H1 (cell line): ENCODE results near the gene SLC38A1. TPM values are rescaled to one million over a fixed set of nuclear protein-coding genes. Genes with fewer than 3 reads are reported as not detected.

Experiments
- CTCF ChIA-PET: fragments of 300-600 bp; sonication (Branson Sonifier 250); formaldehyde crosslinking; loops from one replicate; lab custom pipeline; 2021; ENCODE audit not compliant: partially characterized antibody; lab: Charles Lee
- POLR2A ChIA-PET: fragments of 300-600 bp; sonication (Branson Sonifier 250); formaldehyde crosslinking; loops from one replicate; lab custom pipeline; 2021; ENCODE audit warnings: inconsistent platforms; ENCODE audit not compliant: partially characterized antibody; lab: Charles Lee
- DNase-seq, 2 experiments: peaks; one replicate each; pipeline versions ENCODE4 v3.0.0 to v3.0.0-alpha.2; 2010 to 2022; ENCODE audit warnings: low spot score in 2 of 2, low read depth in 1 of 2, mixed read lengths in 1 of 2
- FAIRE-seq: peaks from 2 replicates; lab custom pipeline; 2011; peaks lifted over from hg19 to GRCh38; lab: Jason Lieb, UNC
- H2AFZ ChIP-seq: 2 replicates; pipeline ENCODE4 v1.8.1; 2012; ENCODE audit warnings: low read length, inconsistent platforms
- H2AK5ac ChIP-seq: 2 replicates; pipeline ENCODE4 v1.6.1; 2013; ENCODE audit warnings: low read depth, low read length
- H2BK120ac ChIP-seq: replicated peaks from 2 replicates; pipeline ENCODE3; 2013; ENCODE audit warnings: low read depth, low read length, inconsistent platforms
- H2BK12ac ChIP-seq: 2 replicates; pipeline ENCODE4 v1.6.1; 2013; ENCODE audit warnings: low read depth, low read length
- H2BK15ac ChIP-seq: 2 replicates; pipeline ENCODE4 v1.6.1; 2013; ENCODE audit warnings: low read length
- H2BK20ac ChIP-seq: 2 replicates; pipeline ENCODE4 v1.6.1; 2013; ENCODE audit warnings: low read length
- H2BK5ac ChIP-seq: 2 replicates; pipeline ENCODE4 v1.6.1; 2013; ENCODE audit warnings: low read depth, low read length
- H3K14ac ChIP-seq: 2 replicates; pipeline ENCODE4 v1.6.1; 2013; ENCODE audit warnings: inconsistent platforms; ENCODE audit not compliant: insufficient read length
- H3K18ac ChIP-seq: 2 replicates; pipeline ENCODE4 v1.6.1; 2013; ENCODE audit warnings: low read length; ENCODE audit errors: extremely low read depth
- H3K23ac ChIP-seq: 2 replicates; pipeline ENCODE4 v1.6.1; 2013; ENCODE audit warnings: inconsistent platforms; ENCODE audit not compliant: insufficient read length
- H3K23me2 ChIP-seq: 2 replicates; pipeline ENCODE4 v1.6.1; 2013; ENCODE audit warnings: low read depth, low read length
- H3K27ac ChIP-seq: 2 replicates; pipeline ENCODE4 v1.6.1; 2011; ENCODE audit warnings: low read depth, low read length, inconsistent platforms
- H3K27me3 ChIP-seq, 4 experiments: replicated peaks in 1 of 4; 1 replicate in 1 of 4; 2 replicates in 3 of 4; pipeline versions ENCODE4 v1.6.1 to v1.8.1; 2011 to 2013; ENCODE audit warnings: low read length in 3 of 4, mild to moderate bottlenecking in 3 of 4, inconsistent platforms in 2 of 4, mixed read lengths in 2 of 4, moderate library complexity in 1 of 4; ENCODE audit not compliant: control insufficient read depth in 3 of 4, insufficient read depth in 3 of 4; ENCODE audit errors: extremely low read depth in 1 of 4
- H3K36me3 ChIP-seq, 4 experiments: 2 replicates each; pipeline versions ENCODE4 v1.6.1 to v1.8.1; 2011 to 2013; ENCODE audit warnings: mild to moderate bottlenecking in 4 of 4, low read length in 3 of 4, moderate library complexity in 2 of 4, control low read depth in 1 of 4, inconsistent platforms in 1 of 4; ENCODE audit not compliant: insufficient read depth in 4 of 4, control insufficient read depth in 2 of 4
- H3K4ac ChIP-seq: replicated peaks from 2 replicates; pipeline ENCODE3; 2013; ENCODE audit warnings: low read length, low read depth, mixed read lengths, inconsistent platforms; ENCODE audit not compliant: insufficient read length
- H3K4me1 ChIP-seq, 4 experiments: replicated peaks in 1 of 4; 1 replicate in 1 of 4; 2 replicates in 3 of 4; pipeline versions ENCODE4 v1.6.1 to v1.8.1; 2011 to 2013; ENCODE audit warnings: low read length in 3 of 4, inconsistent platforms in 2 of 4, mixed read lengths in 1 of 4; ENCODE audit not compliant: insufficient read depth in 4 of 4, control insufficient read depth in 3 of 4
- H3K4me2 ChIP-seq, 2 experiments: 2 replicates each; pipeline versions ENCODE4 v1.6.1 to v1.8.1; 2011 to 2013; ENCODE audit warnings: low read depth in 2 of 2, low read length in 2 of 2, control low read depth in 1 of 2, inconsistent platforms in 1 of 2, mild to moderate bottlenecking in 1 of 2; ENCODE audit not compliant: insufficient read depth in 1 of 2
- H3K4me3 ChIP-seq, 4 experiments: fragments of 200-600, 300-600 bp in 1 of 4; sonication (generic), shearing (Covaris generic), sonication (Bioruptor Twin) in 1 of 4; 2 replicates each; pipeline versions ENCODE4 v1.5.1 to v1.8.1; 2011 to 2016; ENCODE audit warnings: low read length in 4 of 4, low read depth in 3 of 4, control low read depth in 2 of 4, inconsistent platforms in 2 of 4, mild to moderate bottlenecking in 2 of 4, mixed read lengths in 1 of 4, moderate library complexity in 1 of 4; ENCODE audit not compliant: insufficient read depth in 2 of 4; ENCODE audit errors: extremely low read depth in 1 of 4
- H3K56ac ChIP-seq: replicated peaks from 2 replicates; pipeline ENCODE3; 2013; ENCODE audit warnings: low read depth, mild to moderate bottlenecking, mixed read lengths, low read length, inconsistent platforms; ENCODE audit not compliant: insufficient read length
- H3K79me1 ChIP-seq: 2 replicates; pipeline ENCODE4 v1.6.1; 2013; ENCODE audit warnings: low read depth, low read length, control low read depth
- H3K79me2 ChIP-seq, 2 experiments: 2 replicates each; pipeline versions ENCODE4 v1.6.1 to v1.8.1; 2012 to 2013; ENCODE audit warnings: low read length in 2 of 2, mild to moderate bottlenecking in 2 of 2, inconsistent platforms in 1 of 2; ENCODE audit not compliant: insufficient read depth in 2 of 2, control insufficient read depth in 1 of 2
- H3K9ac ChIP-seq, 4 experiments: replicated peaks in 1 of 4; 1 replicate in 1 of 4; 2 replicates in 3 of 4; pipeline versions ENCODE4 v1.6.1 to v1.8.1; 2011 to 2013; ENCODE audit warnings: low read depth in 3 of 4, low read length in 3 of 4, control low read depth in 2 of 4, mild to moderate bottlenecking in 2 of 4, moderate library complexity in 2 of 4, inconsistent platforms in 1 of 4; ENCODE audit errors: extremely low read depth in 1 of 4
- H3K9me3 ChIP-seq, 2 experiments: 2 replicates each; pipeline versions ENCODE4 v1.6.1 to v1.8.1; 2012 to 2013; ENCODE audit warnings: mild to moderate bottlenecking in 2 of 2, moderate library complexity in 2 of 2, control low read depth in 1 of 2, inconsistent platforms in 1 of 2, low read depth in 1 of 2, low read length in 1 of 2, mixed read lengths in 1 of 2; ENCODE audit not compliant: insufficient read depth in 2 of 2
- H4K20me1 ChIP-seq, 2 experiments: replicated peaks in 1 of 2; 2 replicates each; pipeline versions ENCODE3 to v1.8.1; 2011 to 2013; ENCODE audit warnings: inconsistent platforms in 2 of 2, low read length in 2 of 2, mild to moderate bottlenecking in 1 of 2; ENCODE audit not compliant: insufficient read depth in 2 of 2, control insufficient read depth in 1 of 2
- H4K5ac ChIP-seq: 2 replicates; pipeline ENCODE4 v1.6.1; 2013; ENCODE audit warnings: low read length, low read depth, mixed read lengths, inconsistent platforms; ENCODE audit not compliant: insufficient read length
- H4K8ac ChIP-seq: 2 replicates; pipeline ENCODE4 v1.8.0; 2013; ENCODE audit warnings: mild to moderate bottlenecking, moderate library complexity, low read length, inconsistent platforms; ENCODE audit not compliant: insufficient read depth; ENCODE audit errors: extremely low read depth
- H4K91ac ChIP-seq: replicated peaks from 2 replicates; pipeline ENCODE3; 2013; ENCODE audit warnings: low read length, mixed read lengths, inconsistent platforms; ENCODE audit not compliant: insufficient read length
- ATF3 ChIP-seq: IDR thresholded peaks from 2 replicates; pipeline ENCODE4 v1.6.1; 2011; ENCODE audit warnings: low read depth, mild to moderate bottlenecking, low read length; ENCODE audit not compliant: insufficient read depth
- FOSL1 ChIP-seq: IDR thresholded peaks from 2 replicates; pipeline ENCODE4 v1.6.1; 2011; ENCODE audit warnings: mild to moderate bottlenecking, low read depth, low read length, moderate library complexity; ENCODE audit not compliant: insufficient read depth
- NRF1 ChIP-seq: IDR thresholded peaks from 2 replicates; pipeline ENCODE4 v1.6.1; 2011; ENCODE audit warnings: mild to moderate bottlenecking, low read depth, low read length, improper control_type of control experiment
- TAF7 ChIP-seq: optimal IDR thresholded peaks from 2 replicates; pipeline ENCODE3; 2011; ENCODE audit warnings: low read depth, mild to moderate bottlenecking, inconsistent platforms, low read length, moderate library complexity, borderline replicate concordance
- WGBS, 2 experiments: shearing (Covaris generic) in 1 of 2; methylation state at CpG; one replicate each; pipeline versions ENCODE4 v1.1.6 to v1.1.7; 2013 to 2015; ENCODE audit warnings: low lambda C conversion rate in 2 of 2, mixed read lengths in 2 of 2, inconsistent platforms in 1 of 2, low coverage in 1 of 2, missing lambda C conversion rate in 1 of 2; ENCODE audit not compliant: insufficient replicate concordance in 2 of 2, insufficient coverage in 1 of 2, insufficient read length in 1 of 2; ENCODE audit errors: extremely low coverage in 1 of 2, missing lambda C conversion rate in 1 of 2; 5-methylcytosine and 5-hydroxymethylcytosine counted together
- polyA plus RNA-seq, 7 experiments: library from polyadenylated mRNA; depleted of rRNA in 3 of 7; stranded (reverse) in 5 of 7; unstranded in 2 of 7; fragments of >200 nt in 5 of 7; fragments of 200-250 nt in 2 of 7; gene quantifications; 1 replicate in 5 of 7; 2 replicates in 1 of 7; 4 replicates in 1 of 7; pipeline versions ENCODE4 v1.2.1 to v1.2.3, GENCODE V29; 2011 to 2013; ENCODE audit warnings: missing spikeins in 2 of 7, mixed read lengths in 2 of 7
- total RNA-seq: library from RNA; stranded (reverse); fragmentation: NEBNext Ultra II Directional; extraction: Animal tissue kit (Norgen Biotek cat#: 25700); gene quantifications from 2 replicates; pipeline ENCODE4 v1.2.1, GENCODE V29; 2021

SLC38A1 gene
- total and polyA plus RNA-seq, 2 of the 8 experiments (the other 6 are each of a cell fraction or from before 2014, with no cell fraction given): 83.4 to 242 TPM

GRCh38 chr12:46159309-46159901 is 109.4 kb downstream of the SLC38A1 start:
- Histone ChIP-seq H3K79me2 (no peaks in the 10 kb centered on the region), H4K91ac (no peak overlapping the region), H3K4me2 (no peak overlapping the region), H3K23ac (no peak overlapping the region), H3K56ac (no peak overlapping the region), H3K14ac (no peak overlapping the region), H2BK15ac (no peak overlapping the region), H4K20me1 (no peaks in the 10 kb centered on the region), H4K8ac (no peak overlapping the region), H2BK12ac (no peak overlapping the region), H3K23me2 (no peaks in the 10 kb centered on the region), H3K4me3 (no peak overlapping the region), H2AK5ac (no peak overlapping the region), H2AFZ (peak overlapping the region; percentile 25; the same call in 1 of the 2 replicates), H4K5ac (no peak overlapping the region), H3K4ac (no peak overlapping the region), H2BK20ac (no peak overlapping the region), H2BK5ac (no peak overlapping the region), H3K4me1 (no peaks in the 10 kb centered on the region), H3K18ac (no peak overlapping the region), H2BK120ac (no peak overlapping the region), H3K27ac (no peak overlapping the region), H3K9ac (no peak overlapping the region), H3K79me1 (no peaks in the 10 kb centered on the region), H3K36me3 (no peaks in the 10 kb centered on the region), H3K27me3 (no peaks in the 10 kb centered on the region), H3K9me3 (no peaks in the 10 kb centered on the region)
- CTCF ChIA-PET: interaction anchor here (0.6 to 1.8 kb wide), 4 partner anchors 9 to 142 kb away, joined by 3 to 4 read pairs (median 4); no protein-coding TSS in a partner anchor
- WGBS, 2 experiments: 96% methylated on average over 2 of the region's 2 CpGs; no CpG with 5 or more reads in 1 of the 2 experiments
- POLR2A ChIA-PET: no interaction called here
- DNase-seq: no peak
- TF ChIP-seq NRF1: no peak
- TF ChIP-seq ATF3: no peak
- no peak for TF ChIP-seq TAF7
- TF ChIP-seq FOSL1: no peak
- FAIRE-seq: no peak
